ENCODE measurements around the gene EXOC4.

EXOC4 gene

DNA sequence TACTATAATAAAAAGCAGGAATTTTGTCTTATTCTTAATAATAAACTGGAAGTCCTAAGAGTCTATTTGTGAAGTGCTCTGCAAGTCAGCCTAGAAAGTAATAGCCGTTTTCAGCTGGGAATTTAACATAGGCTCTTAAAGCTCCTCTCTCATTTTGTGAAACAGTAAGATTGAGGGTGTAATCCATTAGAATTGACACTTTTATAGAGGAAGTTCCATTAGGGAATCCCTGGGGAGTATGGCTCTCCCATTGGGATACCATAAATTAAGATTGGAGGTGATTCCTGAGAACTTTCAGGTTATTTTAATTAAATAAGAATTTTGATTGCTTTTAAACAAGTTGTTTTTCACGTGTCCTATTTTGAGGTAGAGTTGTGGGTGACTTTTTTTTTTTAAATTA is 68.0 kb downstream of the EXOC4 start:
- TF ChIP-seq GATA3 (IDR thresholded peaks at IDR 0.05; ENCODE audit: low read depth, low read length) (no peak), GATA2 (IDR thresholded peaks at IDR 0.05; ENCODE audit: low read depth, low read length) (no peak)

DNA sequence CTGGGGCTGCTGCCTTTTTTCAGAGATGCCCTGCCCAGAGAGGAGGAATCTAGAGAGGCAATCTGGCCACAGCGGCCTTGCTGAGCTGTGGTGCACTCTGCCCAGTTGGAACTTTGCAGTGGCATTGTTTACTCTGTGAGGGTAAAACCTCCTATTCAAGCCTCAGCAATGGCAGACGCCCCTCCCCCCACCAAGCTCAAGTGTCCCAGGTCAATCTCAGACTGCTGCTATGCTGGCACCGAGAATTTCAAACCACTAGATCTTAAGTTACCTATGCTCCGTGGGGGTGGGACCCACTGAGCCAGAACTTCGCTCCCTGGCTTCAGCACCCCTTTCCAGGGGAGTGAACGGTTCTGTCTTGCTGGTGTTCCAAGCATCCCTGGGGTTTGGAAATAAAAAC is 77.2 kb downstream of the EXOC4 start:
- TF ChIP-seq GATA2 (IDR thresholded peaks at IDR 0.05; ENCODE audit: low read depth, low read length) = no peak
- no peak for TF ChIP-seq GATA3 (IDR thresholded peaks at IDR 0.05; ENCODE audit: low read depth, low read length)

DNA sequence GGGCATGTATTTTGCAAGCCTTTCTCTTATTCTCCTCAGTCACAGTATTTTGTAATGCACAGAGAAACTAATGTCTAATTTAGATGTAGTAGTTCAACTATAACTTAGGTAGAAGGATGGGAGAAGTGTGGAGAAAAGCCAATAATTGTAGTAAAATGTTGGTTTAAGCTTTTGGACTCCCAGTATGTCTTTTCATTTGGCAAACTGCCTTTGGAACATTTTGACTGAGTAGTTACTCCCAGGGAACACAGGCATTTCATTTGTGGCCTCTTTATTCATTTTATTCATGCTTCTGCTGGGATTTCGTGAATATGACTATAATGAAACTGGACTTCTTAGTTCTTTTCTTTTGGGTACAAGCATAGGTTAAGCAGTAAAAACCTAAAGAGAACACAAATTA is 79.0 kb downstream of the EXOC4 start:
- no peak for TF ChIP-seq GATA2 (IDR thresholded peaks at IDR 0.05; ENCODE audit: low read depth, low read length)
- no peak for TF ChIP-seq GATA3 (IDR thresholded peaks at IDR 0.05; ENCODE audit: low read depth, low read length)

DNA sequence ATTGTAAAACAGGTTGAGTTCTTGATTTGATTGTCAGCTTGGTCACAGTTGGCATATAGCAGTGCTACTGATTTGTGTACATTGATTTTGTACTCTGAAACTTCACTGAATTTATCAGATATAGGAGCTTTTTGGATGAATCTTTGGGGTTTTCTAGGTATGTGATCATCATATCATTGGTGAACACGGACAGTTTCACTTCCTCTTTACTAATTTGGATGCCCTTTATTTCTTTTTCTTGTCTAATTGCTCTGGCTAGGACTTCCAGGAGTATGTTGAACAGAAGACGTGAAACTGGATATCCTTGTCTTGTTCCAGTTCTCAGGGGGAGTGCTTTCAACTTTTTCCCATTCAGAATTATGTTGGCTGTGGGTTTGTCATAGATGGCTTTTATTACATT is 86.9 kb downstream of the EXOC4 start:
- no peak for TF ChIP-seq GATA3 (IDR thresholded peaks at IDR 0.05; ENCODE audit: low read depth, low read length)
- no peak for TF ChIP-seq GATA2 (IDR thresholded peaks at IDR 0.05; ENCODE audit: low read depth, low read length)

DNA sequence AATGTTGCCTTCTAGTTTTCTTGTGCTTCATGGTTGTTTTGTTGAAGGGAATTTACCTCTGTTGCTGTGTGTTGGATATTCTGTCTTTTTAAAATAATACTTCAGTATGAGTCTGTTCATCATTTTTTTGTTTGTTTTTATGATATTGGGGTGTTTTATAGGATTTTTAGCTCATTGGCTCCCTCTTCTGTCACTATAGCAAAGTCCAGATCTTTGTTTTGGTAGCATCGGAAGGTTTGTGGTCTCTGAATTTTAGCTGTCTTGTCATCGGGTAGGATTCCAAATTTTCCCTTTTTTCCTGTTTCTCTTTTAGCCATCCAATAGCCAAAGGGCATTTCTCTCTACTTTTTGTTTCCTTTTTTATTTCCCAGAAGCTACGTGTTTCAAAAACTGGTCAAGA is 91.4 kb downstream of the EXOC4 start:
- TF ChIP-seq GATA2 (IDR thresholded peaks at IDR 0.05; ENCODE audit: low read depth, low read length) (no peak), GATA3 (IDR thresholded peaks at IDR 0.05; ENCODE audit: low read depth, low read length) (no peak)

DNA sequence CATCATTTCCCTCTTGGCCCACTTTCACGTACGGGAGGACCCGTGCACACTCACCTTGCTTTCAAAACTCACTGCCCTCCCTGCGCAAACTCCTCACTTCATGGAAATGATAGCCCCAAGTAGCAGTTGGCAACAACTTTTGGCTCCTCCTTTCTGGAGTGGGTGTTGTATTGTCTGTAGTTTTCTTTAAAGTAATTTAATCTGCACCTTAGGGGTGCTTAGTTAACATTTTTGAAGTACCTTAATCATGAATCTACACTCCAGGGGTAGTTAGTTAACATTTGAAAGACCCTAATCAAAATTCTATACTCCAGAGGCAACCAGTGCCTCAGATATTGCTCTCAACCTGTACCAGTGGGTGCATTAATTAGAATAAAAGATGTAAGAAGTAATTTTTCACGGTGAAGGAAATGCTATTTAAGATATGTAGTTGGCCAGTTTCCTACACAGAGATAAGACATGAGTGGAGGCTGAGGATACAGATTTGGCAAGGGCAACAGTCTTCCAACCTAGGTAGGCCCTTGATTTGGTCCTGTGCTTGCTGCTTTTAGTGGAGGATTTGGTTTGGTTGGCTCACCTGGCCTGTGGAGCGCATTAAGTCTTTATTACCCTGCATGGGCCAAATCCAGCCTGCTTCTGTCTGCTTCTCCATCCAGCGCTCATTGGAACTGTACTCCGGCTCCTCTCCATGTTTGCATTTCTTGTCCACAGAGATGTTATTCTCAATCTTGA is 93.0 kb downstream of the EXOC4 start:
- TF ChIP-seq GATA2 (IDR thresholded peaks at IDR 0.05; ENCODE audit: low read depth, low read length) (no peak), GATA3 (IDR thresholded peaks at IDR 0.05; ENCODE audit: low read depth, low read length) (no peak)

DNA sequence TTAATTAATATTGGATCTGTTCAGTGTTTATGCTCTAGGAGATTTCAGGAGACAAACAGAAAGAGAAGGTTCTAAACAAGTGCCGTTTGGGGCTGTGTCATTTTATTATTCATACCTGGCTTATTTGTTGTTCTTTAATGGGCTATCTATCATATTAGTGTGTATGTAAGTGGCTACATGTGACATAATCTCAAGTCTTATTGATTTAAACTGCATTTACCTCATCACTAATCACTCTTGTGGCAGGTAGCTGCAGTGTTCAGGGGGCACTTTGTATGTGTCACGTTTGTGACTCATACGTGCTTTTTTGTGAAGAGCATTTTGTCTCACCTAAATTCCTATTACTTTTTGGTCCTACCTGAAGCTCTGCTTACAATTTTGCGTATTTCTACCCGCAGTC is 95.4 kb downstream of the EXOC4 start:
- TF ChIP-seq GATA2 (IDR thresholded peaks at IDR 0.05; ENCODE audit: low read depth, low read length) (no peak), GATA3 (IDR thresholded peaks at IDR 0.05; ENCODE audit: low read depth, low read length) (no peak)

DNA sequence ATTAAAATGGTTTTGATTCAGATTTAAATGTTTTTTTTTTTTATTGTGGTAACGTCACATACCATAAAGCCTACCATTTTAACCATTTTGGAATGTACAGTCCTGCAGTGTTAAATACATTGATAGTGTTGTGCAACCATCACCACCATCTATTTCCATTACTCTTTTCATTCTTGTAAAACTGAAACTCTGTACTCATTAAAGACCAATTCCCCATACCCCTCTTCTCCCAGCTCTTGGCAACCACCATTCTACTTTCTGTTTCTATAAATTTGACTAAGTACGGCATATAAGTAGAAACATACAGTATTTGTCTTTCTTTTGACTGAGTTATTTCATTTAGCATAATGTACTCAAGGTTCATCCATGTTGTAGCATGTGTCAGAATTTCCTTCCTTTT is 96.2 kb downstream of the EXOC4 start:
- TF ChIP-seq GATA2 (IDR thresholded peaks at IDR 0.05; ENCODE audit: low read depth, low read length) = no peak
- no peak for TF ChIP-seq GATA3 (IDR thresholded peaks at IDR 0.05; ENCODE audit: low read depth, low read length)

DNA sequence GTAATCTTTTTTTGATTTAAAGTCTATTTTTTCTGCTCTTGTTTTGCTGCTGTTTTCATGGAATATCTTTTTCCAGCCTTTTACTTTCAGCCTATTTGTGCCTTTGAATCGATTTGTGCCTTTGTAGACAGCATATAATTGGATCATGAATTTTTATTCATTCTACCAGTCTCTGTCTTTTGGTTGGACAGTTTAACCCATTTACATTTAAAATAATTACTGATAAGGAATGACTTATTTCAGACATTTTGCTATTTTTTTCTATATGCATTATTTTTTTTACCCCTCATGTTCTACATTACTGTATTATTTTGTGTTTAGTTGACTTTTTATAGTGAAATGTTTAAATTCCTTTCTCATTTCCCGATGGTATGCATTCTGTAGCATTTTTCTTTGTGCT is 99.6 kb downstream of the EXOC4 start:
- TF ChIP-seq GATA2 (IDR thresholded peaks at IDR 0.05; ENCODE audit: low read depth, low read length) (no peak), GATA3 (IDR thresholded peaks at IDR 0.05; ENCODE audit: low read depth, low read length) (no peak)

DNA sequence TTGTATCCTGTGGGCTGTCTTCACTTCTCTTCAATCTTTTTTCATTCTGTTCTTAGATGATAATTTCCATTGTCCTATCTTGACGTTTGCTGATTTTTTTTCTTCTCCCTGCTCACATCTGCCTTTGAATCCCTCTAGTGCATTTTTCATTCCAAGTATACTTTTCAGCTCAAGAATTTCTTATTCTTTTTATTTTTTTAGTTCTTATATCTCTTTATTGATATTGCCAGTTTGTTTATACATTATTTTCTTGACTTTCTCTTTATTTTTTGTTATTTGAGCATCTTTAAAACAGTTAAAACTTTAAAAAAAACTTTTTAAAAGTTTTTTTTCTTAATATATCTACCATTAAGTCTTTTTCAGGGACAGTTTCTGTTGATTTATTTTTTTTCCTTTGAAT is 100.9 kb downstream of the EXOC4 start:
- TF ChIP-seq GATA3 (IDR thresholded peaks at IDR 0.05; ENCODE audit: low read depth, low read length) (no peak), GATA2 (IDR thresholded peaks at IDR 0.05; ENCODE audit: low read depth, low read length) (no peak)

DNA sequence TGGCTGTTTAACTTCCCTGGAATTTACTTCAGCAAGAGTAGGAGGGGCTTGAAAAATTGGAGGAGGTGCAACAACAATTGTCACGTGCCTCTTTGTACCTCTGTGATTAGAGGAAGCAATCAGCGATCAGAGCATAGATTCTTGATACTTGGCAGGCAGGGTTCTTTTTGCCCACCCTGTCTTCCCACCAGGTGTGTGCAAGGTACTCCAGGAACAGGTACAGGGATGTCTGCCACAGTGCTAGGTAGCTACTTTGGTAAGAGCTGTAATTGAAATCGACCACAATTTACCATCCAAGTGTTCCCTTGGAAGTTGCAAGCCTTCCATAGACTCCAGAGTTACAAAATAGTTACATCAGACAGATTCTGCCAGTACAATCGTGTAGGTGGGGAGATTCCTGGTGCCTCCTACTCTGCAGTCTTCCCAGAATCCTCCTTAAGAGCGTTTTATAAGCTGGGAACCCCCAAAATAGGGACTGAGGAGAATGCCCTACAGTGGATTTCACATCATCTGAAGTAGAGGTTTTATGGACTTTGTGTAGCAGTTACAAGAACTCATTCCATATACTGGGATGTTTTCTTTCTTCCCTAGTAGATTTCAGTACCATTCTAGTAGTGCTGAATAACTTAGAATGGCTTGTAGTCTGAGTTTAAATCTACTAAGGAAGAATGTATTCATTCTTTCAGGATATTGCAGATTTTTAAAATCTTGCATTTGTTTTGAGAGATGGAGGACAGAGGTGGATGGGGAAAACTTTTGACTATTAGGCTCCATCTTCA is 101.9 kb downstream of the EXOC4 start:
- TF ChIP-seq GATA3 (IDR thresholded peaks at IDR 0.05; ENCODE audit: low read depth, low read length) = no peak

DNA sequence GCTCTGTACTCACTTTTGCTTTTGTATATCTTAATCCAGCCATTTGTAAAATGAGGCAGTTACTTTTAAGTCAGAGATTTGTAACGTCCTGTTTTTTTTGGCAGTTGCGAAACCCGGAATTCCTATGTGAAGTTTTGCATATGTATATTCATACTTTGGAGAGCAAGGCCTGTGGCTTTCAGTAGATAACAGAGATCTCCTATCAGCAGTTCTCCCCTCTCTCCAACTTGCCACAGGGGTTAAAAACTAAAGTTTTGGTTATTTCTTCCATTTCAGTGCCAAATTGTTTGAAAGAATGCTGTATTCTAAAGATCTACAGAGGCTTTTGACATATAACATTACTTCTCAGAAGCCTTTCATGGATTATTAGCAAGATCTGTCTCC is 102.4 kb downstream of the EXOC4 start:
- TF ChIP-seq GATA2 (IDR thresholded peaks at IDR 0.05; ENCODE audit: low read depth, low read length) = no peak
- TF ChIP-seq GATA3 (IDR thresholded peaks at IDR 0.05; ENCODE audit: low read depth, low read length) = no peak

DNA sequence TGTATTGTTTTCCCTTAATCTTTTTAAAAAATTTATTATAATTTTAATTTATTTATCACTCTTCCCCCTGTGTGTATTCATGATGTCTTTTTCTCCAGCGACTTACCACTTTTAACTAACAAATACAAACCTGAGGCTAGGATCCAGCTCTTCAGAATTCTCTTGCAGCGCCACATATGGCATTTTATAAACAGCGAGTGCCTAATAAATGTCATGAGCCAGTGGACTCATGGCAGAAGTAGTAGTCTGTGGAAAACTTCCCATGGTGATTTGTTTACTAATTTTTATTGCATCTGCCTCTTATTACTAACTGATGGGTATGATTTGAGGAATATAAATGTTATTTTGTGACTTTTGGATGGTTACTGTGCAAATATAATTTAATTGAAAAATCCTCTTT is 102.9 kb downstream of the EXOC4 start:
- TF ChIP-seq GATA3 (IDR thresholded peaks at IDR 0.05; ENCODE audit: low read depth, low read length) (no peak), GATA2 (IDR thresholded peaks at IDR 0.05; ENCODE audit: low read depth, low read length) (no peak)

DNA sequence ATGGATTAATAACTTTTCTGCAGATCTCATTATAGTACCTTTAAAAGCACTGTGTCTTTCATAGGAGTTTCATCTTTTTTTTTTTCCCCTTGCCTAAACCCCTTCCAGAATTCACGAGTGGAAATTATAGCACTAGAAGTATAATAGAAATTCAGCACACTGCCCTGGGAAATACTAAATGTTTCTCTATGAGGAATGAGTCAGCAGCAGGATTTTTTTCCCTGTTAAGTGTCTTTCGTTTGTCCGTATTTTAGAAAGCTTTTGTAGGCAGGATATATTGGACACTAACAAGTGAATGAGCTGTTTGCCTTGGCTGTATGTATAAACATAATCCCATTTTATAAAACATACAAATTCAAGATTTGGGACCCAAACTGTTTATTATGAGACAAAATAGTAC is 105.8 kb downstream of the EXOC4 start:
- TF ChIP-seq GATA2 (IDR thresholded peaks at IDR 0.05; ENCODE audit: low read depth, low read length) = no peak
- no peak for TF ChIP-seq GATA3 (IDR thresholded peaks at IDR 0.05; ENCODE audit: low read depth, low read length)

DNA sequence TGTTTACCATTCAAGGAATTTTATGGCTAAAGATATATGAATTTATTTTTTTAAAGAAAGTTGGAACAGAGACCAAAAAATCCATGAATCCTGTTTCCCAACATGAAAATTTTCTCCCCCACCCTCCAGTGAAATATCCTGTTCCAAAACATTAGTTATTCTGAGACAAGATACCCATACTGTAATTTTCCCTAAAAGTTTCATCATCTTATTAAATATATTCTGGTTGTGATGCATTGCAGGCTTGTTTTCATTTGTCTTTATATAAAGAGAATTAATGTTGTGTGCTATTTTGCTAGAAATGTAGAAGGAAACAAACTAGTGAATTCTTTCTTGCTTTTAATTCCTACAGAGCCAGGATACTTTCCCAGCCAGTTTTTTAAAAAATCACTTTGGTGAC is 106.6 kb downstream of the EXOC4 start:
- TF ChIP-seq GATA3 (IDR thresholded peaks at IDR 0.05; ENCODE audit: low read depth, low read length) (no peak), GATA2 (IDR thresholded peaks at IDR 0.05; ENCODE audit: low read depth, low read length) (no peak)

Data from SH-SY5Y (cell line).